Measurements from ENCODE around the gene UBXN11. TPM values are rescaled to one million over a fixed set of nuclear protein-coding genes. Genes with fewer than 3 reads are reported as not detected.
A peak's percentile ranks its signal among the peaks of the same experiment; 100 is the strongest.
"Not testable (repeated sequence)": the region's sequence is repeated elsewhere in the genome, so short reads cannot be mapped to it uniquely, and the experiment has no call there.

The UBXN11 gene
- total RNA-seq, 6 donors from 2014 or later = 25.7 to 194 (median 62.5) TPM

GRCh38 chr1:26296340-26297056 lies 9.9 kb downstream of the UBXN11 start:
- Histone ChIP-seq H3K27me3 (no peaks in the 10 kb centered on the region), H3K27ac (no peak overlapping the region), H3K4me1 (peaks cover 0 to 3% (median 2%) of the 10 kb centered on the region in 4 donors), H3K36me3 (peaks cover 0 to 11% (median 3%) of the 10 kb centered on the region in 4 donors), H3K9me3 (no peaks in the 10 kb centered on the region), H3K4me3 (no peak overlapping the region)
- WGBS, 2 donors = 83 to 88% methylated on average over 15 to 16 of the region's 16 CpGs
- ATAC-seq (ENCODE audit: low FRiP score in 2 of 2) (no peak), DNase-seq (peak in 1 of 2 donors; percentile 52)
- no peak for TF ChIP-seq POLR2AphosphoS5 (IDR thresholded peaks at IDR 0.05)
- TF ChIP-seq POLR2A (IDR thresholded peaks at IDR 0.05) = no peak
- no peak for TF ChIP-seq CTCF (IDR thresholded peaks at IDR 0.05)
- TF ChIP-seq EP300 (IDR thresholded peaks at IDR 0.05) = no peak

GRCh38 chr1:26295194-26296138 lies 11.0 kb downstream of the UBXN11 start:
- Histone ChIP-seq H3K27me3 (no peaks in the 10 kb centered on the region), H3K4me3 (no peak overlapping the region), H3K4me1 (peaks cover 0 to 11% (median 9%) of the 10 kb centered on the region in 4 donors), H3K9me3 (no peaks in the 10 kb centered on the region), H3K27ac (no peak overlapping the region), H3K36me3 (peaks cover 0 to 11% (median 3%) of the 10 kb centered on the region in 4 donors)
- ATAC-seq (ENCODE audit: low FRiP score in 2 of 2) = no peak
- no peak for TF ChIP-seq CTCF (IDR thresholded peaks at IDR 0.05)
- no peak for TF ChIP-seq POLR2AphosphoS5 (IDR thresholded peaks at IDR 0.05)
- no peak for TF ChIP-seq EP300 (IDR thresholded peaks at IDR 0.05)
- no peak for TF ChIP-seq POLR2A (IDR thresholded peaks at IDR 0.05)
- peak in 1 of 2 donors; percentile 45 for DNase-seq
- WGBS, 2 donors = 88 to 89% methylated on average over 22 of the region's 22 CpGs

- no peak overlapping the region for H3K4me3 ChIP-seq
- WGBS, 2 donors = 87 to 94% methylated on average over 7 to 11 of the region's 11 CpGs
- peaks cover 0 to 11% (median 3%) of the 10 kb centered on the region in 4 donors for H3K36me3 ChIP-seq
- no peaks in the 10 kb centered on the region for H3K27me3 ChIP-seq
- ATAC-seq (ENCODE audit: low FRiP score in 2 of 2) = no peak
- no peaks in the 10 kb centered on the region for H3K9me3 ChIP-seq
- peaks cover 0 to 26% (median 24%) of the 10 kb centered on the region in 4 donors for H3K4me1 ChIP-seq
- TF ChIP-seq POLR2A (IDR thresholded peaks at IDR 0.05) (no peak), EP300 (IDR thresholded peaks at IDR 0.05) (no peak), POLR2AphosphoS5 (IDR thresholded peaks at IDR 0.05) (no peak), CTCF (IDR thresholded peaks at IDR 0.05) (no peak)
- no peak for DNase-seq
- H3K27ac ChIP-seq = no peak overlapping the region
Observed at GRCh38 chr1:26293911-26294463, 12.4 kb downstream of the UBXN11 start.

GRCh38 chr1:26292735-26293134 lies 13.7 kb downstream of the UBXN11 start:
- Histone ChIP-seq H3K36me3 (peaks cover 0 to 11% (median 3%) of the 10 kb centered on the region in 4 donors), H3K4me1 (peaks cover 3 to 38% (median 36%) of the 10 kb centered on the region in 4 donors)
- not testable (repeated sequence) for H3K9me3 ChIP-seq; H3K27ac ChIP-seq; H3K27me3 ChIP-seq; H3K4me3 ChIP-seq; ATAC-seq (ENCODE audit: low FRiP score in 2 of 2); DNase-seq
- WGBS, 2 donors = 79 to 94% methylated on average over 4 to 5 of the region's 5 CpGs

GRCh38 chr1:26291939-26292338 lies 14.5 kb downstream of the UBXN11 start:
- Histone ChIP-seq H3K27ac (peak overlapping the region in 2 of 4 donors; percentile 89 to 97), H3K4me1 (peaks cover 3 to 45% (median 42%) of the 10 kb centered on the region in 4 donors), H3K27me3 (no peaks in the 10 kb centered on the region), H3K4me3 (no peak overlapping the region), H3K9me3 (no peaks in the 10 kb centered on the region), H3K36me3 (peaks cover 0 to 9% (median 3%) of the 10 kb centered on the region in 4 donors)
- DNase-seq (no peak), ATAC-seq (ENCODE audit: low FRiP score in 2 of 2) (no peak)
- 89 to 91% methylated on average over 4 of the region's 4 CpGs for WGBS, 2 donors
- TF ChIP-seq POLR2AphosphoS5 (IDR thresholded peaks at IDR 0.05) = no peak
- no peak for TF ChIP-seq EP300 (IDR thresholded peaks at IDR 0.05)
- TF ChIP-seq POLR2A (IDR thresholded peaks at IDR 0.05) = no peak
- no peak for TF ChIP-seq CTCF (IDR thresholded peaks at IDR 0.05)
